Right lobe of liver (tissue), 6 donors: ENCODE data around the gene CELA2A. TPM values are rescaled to one million over a fixed set of nuclear protein-coding genes. Genes with fewer than 3 reads are reported as not detected.
"Not testable (repeated sequence)": the region's sequence is repeated elsewhere in the genome, so short reads cannot be mapped to it uniquely, and the experiment has no call there.

Experiments
- ATAC-seq, 4 donors: fragments of 200-7000 bp; cut with Tn5 transposase; one replicate each; pipeline ENCODE4 v1.9.1; 2020; ENCODE audit warnings: mild to moderate bottlenecking in 4 of 4, moderate library complexity in 4 of 4
- DNase-seq, 3 donors: peaks; one replicate each; pipeline ENCODE4 v3.0.0-alpha.2; 2020
- H3K27ac ChIP-seq, 3 donors: fragments of 200-600 bp; one replicate each; pipeline ENCODE4 v1.8.0; 2022
- H3K27me3 ChIP-seq, 2 donors: fragments of 200-600 bp; one replicate each; pipeline ENCODE4 v1.8.0; 2022
- H3K36me3 ChIP-seq, 4 donors: fragments of 200-600 bp; sonication (generic) in 1 of 4; one replicate each; pipeline versions ENCODE4 v1.5.1 to v1.8.0; 2017 to 2022; ENCODE audit warnings: control low read depth in 1 of 4
- H3K4me1 ChIP-seq, 4 donors: fragments of 200-600 bp; sonication (generic) in 1 of 4; one replicate each; pipeline versions ENCODE4 v1.5.1 to v1.8.0; 2017 to 2022; ENCODE audit warnings: control low read depth in 1 of 4
- H3K4me3 ChIP-seq, 3 donors: fragments of 200-600 bp; one replicate each; pipeline ENCODE4 v1.8.0; 2022
- H3K9me3 ChIP-seq, 4 donors: fragments of 200-600 bp; sonication (generic) in 1 of 4; one replicate each; pipeline versions ENCODE4 v1.5.1 to v1.8.0; 2017 to 2022; ENCODE audit warnings: control low read depth in 1 of 4
- POLR2A ChIP-seq: fragments of 450-650 bp; IDR thresholded peaks from one replicate; pipeline ENCODE4 v1.6.1; 2017; ENCODE audit warnings: antibody characterized with exemption, mild to moderate bottlenecking
- WGBS: methylation state at CpG from one replicate; pipeline ENCODE4 v1.1.6; 2018; ENCODE audit warnings: low coverage, low lambda C conversion rate; ENCODE audit not compliant: insufficient coverage; ENCODE audit errors: missing lambda C conversion rate; 5-methylcytosine and 5-hydroxymethylcytosine counted together
- intact Hi-C, 2 donors: fragments of 100-400 bp; cut with DNase I; formaldehyde crosslinking; loops; one replicate each; pipeline versions ENCODE4 v1.11.2 to v1.14.1; 2022
- total RNA-seq, 6 experiments: library from RNA; depleted of rRNA in 2 of 6; stranded (reverse); fragments of >200 nt in 2 of 6; fragmentation: NEBNext Ultra II Directional in 3 of 6; extraction: Animal tissue kit (Norgen Biotek cat#: 25700) in 3 of 6; gene quantifications; one replicate each; pipeline versions ENCODE4 v1.1.0 to v1.2.4, GENCODE V29; 2016 to 2023
- TF ChIP-seq, protein P1 (sequence below), 4 donors: fragments of 200-600 bp in 3 of 4; fragments of 450-650 bp in 1 of 4; IDR thresholded peaks; one replicate each; pipeline versions ENCODE4 v1.5.1 to v1.8.0; 2016 to 2022; ENCODE audit warnings: antibody characterized with exemption in 4 of 4, mild to moderate bottlenecking in 2 of 4
- donor health status: DM: no; HTN: yes; CAD: no.
- donor health status: DM: no; HTN: no; CAD: no.
- donor health status: DM: no; HTN: no; CAD: no.
- donor health status: DM: no; HTN: yes; CAD: no.
- donor health status: DM: no; HTN: yes; CAD: no.

CELA2A gene
- total RNA-seq, 6 experiments from 2014 or later: not detected

GRCh38 chr1:15513192-15513591 lies 56.7 kb downstream of the CELA2A start:
- 91% methylated on average over 3 of the region's 4 CpGs for WGBS
- intact Hi-C loops: no loop called here
- Histone ChIP-seq H3K4me1 (no peaks in the 10 kb centered on the region), H3K27me3 (no peaks in the 10 kb centered on the region), H3K4me3 (no peak overlapping the region), H3K36me3 (no peaks in the 10 kb centered on the region), H3K27ac (no peak overlapping the region), H3K9me3 (no peaks in the 10 kb centered on the region)
- ATAC-seq (no peak), DNase-seq (no peak)
- TF ChIP-seq POLR2A: no peak
- TF ChIP-seq, protein P1, sequence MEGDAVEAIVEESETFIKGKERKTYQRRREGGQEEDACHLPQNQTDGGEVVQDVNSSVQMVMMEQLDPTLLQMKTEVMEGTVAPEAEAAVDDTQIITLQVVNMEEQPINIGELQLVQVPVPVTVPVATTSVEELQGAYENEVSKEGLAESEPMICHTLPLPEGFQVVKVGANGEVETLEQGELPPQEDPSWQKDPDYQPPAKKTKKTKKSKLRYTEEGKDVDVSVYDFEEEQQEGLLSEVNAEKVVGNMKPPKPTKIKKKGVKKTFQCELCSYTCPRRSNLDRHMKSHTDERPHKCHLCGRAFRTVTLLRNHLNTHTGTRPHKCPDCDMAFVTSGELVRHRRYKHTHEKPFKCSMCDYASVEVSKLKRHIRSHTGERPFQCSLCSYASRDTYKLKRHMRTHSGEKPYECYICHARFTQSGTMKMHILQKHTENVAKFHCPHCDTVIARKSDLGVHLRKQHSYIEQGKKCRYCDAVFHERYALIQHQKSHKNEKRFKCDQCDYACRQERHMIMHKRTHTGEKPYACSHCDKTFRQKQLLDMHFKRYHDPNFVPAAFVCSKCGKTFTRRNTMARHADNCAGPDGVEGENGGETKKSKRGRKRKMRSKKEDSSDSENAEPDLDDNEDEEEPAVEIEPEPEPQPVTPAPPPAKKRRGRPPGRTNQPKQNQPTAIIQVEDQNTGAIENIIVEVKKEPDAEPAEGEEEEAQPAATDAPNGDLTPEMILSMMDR (IDR thresholded peaks at IDR 0.05): no peak

DNA sequence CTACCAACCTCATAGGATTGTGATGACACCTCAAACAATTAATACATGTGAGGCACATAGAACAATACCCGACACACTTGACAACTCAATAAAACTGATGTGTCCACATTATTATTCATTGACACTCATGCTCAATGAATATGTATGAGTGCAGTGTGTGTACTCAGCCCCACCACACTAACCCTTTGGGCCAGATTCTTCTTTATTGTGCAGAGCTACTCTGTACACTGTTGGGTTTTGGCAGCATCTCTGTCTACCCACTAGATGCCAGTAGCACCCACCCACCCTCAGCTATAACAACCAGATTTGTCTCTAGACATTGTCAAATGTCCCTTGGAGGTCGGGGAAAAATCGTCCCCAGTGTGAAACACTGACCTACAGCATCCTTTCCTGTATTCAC lies 57.4 kb downstream of the CELA2A start:
- TF ChIP-seq, protein P1 (IDR thresholded peaks at IDR 0.05): no peak
- no peak for TF ChIP-seq POLR2A
- no peak for DNase-seq
- Histone ChIP-seq H3K36me3 (no peaks in the 10 kb centered on the region), H3K9me3 (no peaks in the 10 kb centered on the region), H3K4me1 (no peaks in the 10 kb centered on the region), H3K27me3 (no peaks in the 10 kb centered on the region), H3K27ac (no peak overlapping the region), H3K4me3 (no peak overlapping the region)
- intact Hi-C loops: no loop called here
- no peak for ATAC-seq
- WGBS: 89% methylated on average over 2 of the region's 3 CpGs

DNA sequence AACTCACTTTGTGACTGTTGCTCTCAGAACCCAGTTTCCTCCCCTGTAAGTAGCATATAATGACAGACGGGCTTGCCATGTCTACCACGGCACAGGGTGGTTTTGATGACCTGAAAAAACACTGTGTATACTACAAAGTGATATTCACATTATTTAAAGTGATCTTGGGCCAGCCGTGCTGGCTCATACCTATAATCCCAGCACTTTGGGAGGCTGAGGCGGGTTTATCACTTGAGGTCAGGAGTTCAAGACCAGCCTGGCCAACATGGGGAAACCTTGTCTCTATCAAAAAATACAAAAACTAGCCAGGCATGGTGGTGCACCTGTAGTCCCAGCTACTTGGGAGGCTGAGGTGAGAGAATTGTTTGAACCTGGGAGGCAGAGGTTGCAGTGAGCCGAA lies 58.0 kb downstream of the CELA2A start:
- not testable (repeated sequence) for H3K36me3 ChIP-seq

DNA sequence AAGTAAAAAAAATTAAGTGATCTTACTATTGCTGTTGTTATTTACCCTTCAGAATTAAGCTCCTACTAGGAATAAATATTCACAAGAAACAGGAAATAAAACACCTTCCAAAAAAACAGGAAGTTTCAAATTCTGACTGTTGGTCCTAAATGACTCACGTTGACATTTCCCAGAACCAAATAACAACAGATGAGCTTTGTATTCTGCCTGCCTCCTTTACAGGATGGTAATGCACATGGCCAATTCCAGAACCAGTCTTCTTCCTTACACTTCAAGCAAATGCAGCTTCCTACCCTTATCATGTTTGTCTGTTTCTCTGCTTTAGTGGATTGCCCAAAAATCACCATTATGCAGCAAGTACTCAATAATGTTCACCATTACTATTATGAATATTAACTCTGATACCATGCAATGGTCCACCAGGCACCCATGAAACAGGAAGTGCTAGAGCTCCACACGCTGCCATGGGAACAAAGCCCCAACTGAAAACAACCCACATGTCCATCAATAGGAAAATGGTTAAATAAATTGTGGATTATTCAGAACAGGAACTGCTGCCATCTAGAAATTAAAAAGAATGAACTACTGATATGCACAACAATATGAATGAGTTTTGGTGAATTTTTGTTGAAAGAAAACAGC lies 58.6 kb downstream of the CELA2A start:
- no peaks in the 10 kb centered on the region for H3K9me3 ChIP-seq
- intact Hi-C loops: no loop called here
- DNase-seq (no peak), ATAC-seq (peak in 1 of 4 donors; percentile 56)
- no peaks in the 10 kb centered on the region for H3K4me1 ChIP-seq
- H3K27me3 ChIP-seq: no peaks in the 10 kb centered on the region
- no peak for TF ChIP-seq POLR2A
- H3K4me3 ChIP-seq: no peak overlapping the region
- WGBS: 48% methylated on average over 2 of the region's 2 CpGs
- no peak overlapping the region for H3K27ac ChIP-seq
- no peaks in the 10 kb centered on the region for H3K36me3 ChIP-seq

More for the DNA sequence above, 58.0 kb downstream of the CELA2A start:
- H3K27me3 ChIP-seq, H3K4me3 ChIP-seq, H3K9me3 ChIP-seq, H3K27ac ChIP-seq, intact Hi-C loops, H3K4me1 ChIP-seq, DNase-seq, ATAC-seq: not testable (repeated sequence)
- WGBS: 89% methylated on average over 5 of the region's 5 CpGs

DNA sequence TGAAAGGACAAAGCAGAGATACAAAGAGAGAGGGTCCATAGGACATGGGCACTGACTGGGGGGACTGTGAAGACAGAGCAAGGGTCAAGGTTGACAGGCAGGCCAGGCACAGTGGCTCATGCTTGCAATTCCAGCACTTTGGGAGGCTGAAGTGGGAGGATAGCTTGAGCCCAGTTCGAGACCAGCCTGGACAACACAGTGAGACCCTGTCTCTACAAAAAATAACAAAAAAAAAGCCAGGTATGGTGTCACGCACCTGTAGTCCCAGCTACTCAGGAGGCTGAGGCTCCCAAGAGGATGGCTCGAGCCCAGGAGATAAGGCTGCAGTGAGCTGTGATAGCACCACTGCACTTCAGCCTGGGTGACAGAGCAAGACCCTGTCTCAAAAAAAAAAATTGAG lies 63.1 kb downstream of the CELA2A start:
- ATAC-seq (no peak), DNase-seq (no peak)
- Histone ChIP-seq H3K36me3 (no peaks in the 10 kb centered on the region), H3K27ac (no peak overlapping the region), H3K9me3 (no peaks in the 10 kb centered on the region), H3K27me3 (no peaks in the 10 kb centered on the region), H3K4me3 (no peak overlapping the region), H3K4me1 (no peaks in the 10 kb centered on the region)
- TF ChIP-seq POLR2A: no peak
- TF ChIP-seq, protein P1 (IDR thresholded peaks at IDR 0.05): no peak
- intact Hi-C loops: no loop called here
- 100% methylated on average over 1 of the region's 3 CpGs for WGBS

GRCh38 chr1:15521206-15521906 lies 64.8 kb downstream of the CELA2A start:
- H3K4me1 ChIP-seq, intact Hi-C loops, DNase-seq, H3K36me3 ChIP-seq, ATAC-seq, H3K27me3 ChIP-seq, H3K4me3 ChIP-seq, H3K9me3 ChIP-seq, H3K27ac ChIP-seq: not testable (repeated sequence)
- WGBS: 86% methylated on average over 14 of the region's 17 CpGs
